Measurements from ENCODE around the gene ROBO4. TPM values are rescaled to one million over a fixed set of nuclear protein-coding genes. Genes with fewer than 3 reads are reported as not detected.

The ROBO4 gene
- total and polyA plus RNA-seq, 9 of the 15 experiments (the other 6 are each of a cell fraction or from before 2014, with no cell fraction given) = not detected

DNA sequence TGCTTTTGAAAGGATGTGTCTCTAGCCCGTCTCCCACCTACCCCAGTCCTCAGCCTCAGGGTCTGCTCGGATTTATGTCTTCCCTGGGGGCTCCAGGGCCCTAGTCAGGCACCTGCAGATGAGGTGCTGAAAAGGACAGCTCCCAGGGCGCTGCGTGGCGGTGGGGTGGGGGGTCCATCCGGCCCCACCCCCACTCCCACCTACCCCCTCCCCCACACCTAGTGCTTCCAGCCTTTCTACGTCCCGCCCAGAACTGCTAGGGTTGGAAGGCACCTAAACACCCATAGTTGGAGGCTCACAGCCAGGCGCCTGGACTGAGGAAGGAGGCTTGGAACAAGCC is 33.9 kb downstream of the ROBO4 start (continued):
- TF ChIP-seq, protein P1, sequence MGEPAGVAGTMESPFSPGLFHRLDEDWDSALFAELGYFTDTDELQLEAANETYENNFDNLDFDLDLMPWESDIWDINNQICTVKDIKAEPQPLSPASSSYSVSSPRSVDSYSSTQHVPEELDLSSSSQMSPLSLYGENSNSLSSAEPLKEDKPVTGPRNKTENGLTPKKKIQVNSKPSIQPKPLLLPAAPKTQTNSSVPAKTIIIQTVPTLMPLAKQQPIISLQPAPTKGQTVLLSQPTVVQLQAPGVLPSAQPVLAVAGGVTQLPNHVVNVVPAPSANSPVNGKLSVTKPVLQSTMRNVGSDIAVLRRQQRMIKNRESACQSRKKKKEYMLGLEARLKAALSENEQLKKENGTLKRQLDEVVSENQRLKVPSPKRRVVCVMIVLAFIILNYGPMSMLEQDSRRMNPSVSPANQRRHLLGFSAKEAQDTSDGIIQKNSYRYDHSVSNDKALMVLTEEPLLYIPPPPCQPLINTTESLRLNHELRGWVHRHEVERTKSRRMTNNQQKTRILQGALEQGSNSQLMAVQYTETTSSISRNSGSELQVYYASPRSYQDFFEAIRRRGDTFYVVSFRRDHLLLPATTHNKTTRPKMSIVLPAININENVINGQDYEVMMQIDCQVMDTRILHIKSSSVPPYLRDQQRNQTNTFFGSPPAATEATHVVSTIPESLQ (CRISPR knock-in tag; IDR thresholded peaks at IDR 0.05) = no peak

DNA sequence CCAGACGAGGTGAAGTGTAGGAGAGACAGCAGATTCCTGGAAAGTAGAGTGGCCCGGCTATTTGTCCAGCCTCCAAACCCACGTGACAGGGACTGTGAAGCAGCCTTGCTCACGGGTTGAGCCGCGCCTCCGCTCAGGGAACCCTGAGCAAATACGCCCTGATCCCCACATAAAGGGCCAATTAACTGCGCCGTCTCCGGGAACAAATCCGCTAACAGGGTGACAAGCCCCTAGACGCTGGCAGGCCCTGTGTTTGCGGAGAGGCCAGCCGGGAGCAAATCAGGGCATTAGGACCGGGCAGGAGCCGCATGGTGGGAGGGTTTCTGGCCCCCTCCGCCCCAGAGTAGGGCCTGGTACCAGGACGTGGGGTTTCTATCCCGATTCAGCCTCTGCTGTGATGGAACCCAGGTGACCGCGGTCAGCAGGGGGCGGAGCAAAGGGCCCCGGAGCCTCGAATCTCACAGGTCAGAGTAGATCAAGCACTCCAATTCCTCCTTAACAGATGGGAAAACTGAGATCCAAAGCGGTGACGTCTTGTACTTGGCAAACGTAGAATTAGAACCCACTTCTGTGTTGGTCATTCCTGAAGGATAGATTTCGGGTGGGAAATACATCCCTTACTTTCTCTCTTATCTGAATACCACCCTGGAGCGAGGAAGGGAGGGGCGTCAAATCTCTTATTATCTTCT is 34.4 kb downstream of the ROBO4 start:
- Histone ChIP-seq H3K9ac (ENCODE audit: insufficient read depth in 1 of 2, low read depth in 2 of 2, low read length in 2 of 2) (no peak overlapping the region; a peak in 1 of 4 replicates), H3K4me2 (ENCODE audit: insufficient read depth, low read length) (no peak overlapping the region), H3K27ac (ENCODE audit: extremely low read depth, low read depth, low read length) (no peak overlapping the region), H3K9me1 (ENCODE audit: control insufficient read depth, insufficient read depth, low read length) (peaks cover 3% of the 10 kb centered on the region), H3K79me2 (ENCODE audit: control insufficient read depth, insufficient read depth, low read length) (no peaks in the 10 kb centered on the region), H3K27me3 (ENCODE audit: control insufficient read depth in 2 of 2, insufficient read depth in 2 of 2, low read length in 2 of 2) (peaks cover 22 to 55% of the 10 kb centered on the region in 2 experiments), H3K4me3 (no peak overlapping the region), H3K4me1 (replicated peaks in 1 of 2; ENCODE audit: control insufficient read depth in 2 of 2, insufficient read depth in 2 of 2, low read length in 2 of 2) (peaks cover 5 to 17% of the 10 kb centered on the region in 2 experiments; a peak in 2 of 5 replicates), H3K9me3 (replicated peaks; ENCODE audit: control insufficient read depth, insufficient read depth, low read depth, low read length) (no peaks in the 10 kb centered on the region), H3K36me3 (ENCODE audit: control insufficient read depth, insufficient read depth, low read length) (no peaks in the 10 kb centered on the region), H2AFZ (ENCODE audit: low read depth, low read length) (no peak overlapping the region), H4K20me1 (replicated peaks; ENCODE audit: control insufficient read depth, insufficient read depth, low read length) (no peaks in the 10 kb centered on the region; the same call in none of the 2 replicates)
- no peak for TF ChIP-seq EP300 (IDR thresholded peaks at IDR 0.05; ENCODE audit: low read length)
- TF ChIP-seq RAD51 (IDR thresholded peaks at IDR 0.05; ENCODE audit: borderline replicate concordance, low read depth) = peak; percentile 57; the same call in 1 of the 2 replicates
- TF ChIP-seq U2AF1 (optimal IDR thresholded peaks at IDR 0.05; ENCODE audit: low read depth, low read length) = no peak
- TF ChIP-seq, protein P2, sequence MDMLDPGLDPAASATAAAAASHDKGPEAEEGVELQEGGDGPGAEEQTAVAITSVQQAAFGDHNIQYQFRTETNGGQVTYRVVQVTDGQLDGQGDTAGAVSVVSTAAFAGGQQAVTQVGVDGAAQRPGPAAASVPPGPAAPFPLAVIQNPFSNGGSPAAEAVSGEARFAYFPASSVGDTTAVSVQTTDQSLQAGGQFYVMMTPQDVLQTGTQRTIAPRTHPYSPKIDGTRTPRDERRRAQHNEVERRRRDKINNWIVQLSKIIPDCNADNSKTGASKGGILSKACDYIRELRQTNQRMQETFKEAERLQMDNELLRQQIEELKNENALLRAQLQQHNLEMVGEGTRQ (CRISPR knock-in tag; IDR thresholded peaks at IDR 0.05) = peak; percentile 71
- TF ChIP-seq, protein P3, sequence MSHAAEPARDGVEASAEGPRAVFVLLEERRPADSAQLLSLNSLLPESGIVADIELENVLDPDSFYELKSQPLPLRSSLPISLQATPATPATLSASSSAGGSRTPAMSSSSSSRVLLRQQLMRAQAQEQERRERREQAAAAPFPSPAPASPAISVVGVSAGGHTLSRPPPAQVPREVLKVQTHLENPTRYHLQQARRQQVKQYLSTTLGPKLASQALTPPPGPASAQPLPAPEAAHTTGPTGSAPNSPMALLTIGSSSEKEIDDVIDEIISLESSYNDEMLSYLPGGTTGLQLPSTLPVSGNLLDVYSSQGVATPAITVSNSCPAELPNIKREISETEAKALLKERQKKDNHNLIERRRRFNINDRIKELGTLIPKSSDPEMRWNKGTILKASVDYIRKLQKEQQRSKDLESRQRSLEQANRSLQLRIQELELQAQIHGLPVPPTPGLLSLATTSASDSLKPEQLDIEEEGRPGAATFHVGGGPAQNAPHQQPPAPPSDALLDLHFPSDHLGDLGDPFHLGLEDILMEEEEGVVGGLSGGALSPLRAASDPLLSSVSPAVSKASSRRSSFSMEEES (CRISPR knock-in tag; IDR thresholded peaks at IDR 0.05) = peak; percentile 38; the same call in 1 of the 2 replicates
- TF ChIP-seq ESRRB (CRISPR knock-in tag; IDR thresholded peaks at IDR 0.05; ENCODE audit: borderline replicate concordance) = no peak
- TF ChIP-seq NBN (IDR thresholded peaks at IDR 0.05; ENCODE audit: low read depth) = no peak
- TF ChIP-seq, protein P4, sequence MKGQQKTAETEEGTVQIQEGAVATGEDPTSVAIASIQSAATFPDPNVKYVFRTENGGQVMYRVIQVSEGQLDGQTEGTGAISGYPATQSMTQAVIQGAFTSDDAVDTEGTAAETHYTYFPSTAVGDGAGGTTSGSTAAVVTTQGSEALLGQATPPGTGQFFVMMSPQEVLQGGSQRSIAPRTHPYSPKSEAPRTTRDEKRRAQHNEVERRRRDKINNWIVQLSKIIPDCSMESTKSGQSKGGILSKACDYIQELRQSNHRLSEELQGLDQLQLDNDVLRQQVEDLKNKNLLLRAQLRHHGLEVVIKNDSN (CRISPR knock-in tag; IDR thresholded peaks at IDR 0.05) = peak; percentile 39; the same call in 1 of the 2 replicates
- TF ChIP-seq POLR3G (IDR thresholded peaks at IDR 0.05; ENCODE audit: extremely low read depth, insufficient read length, insufficient replicate concordance) = no peak
- no peak for FAIRE-seq
- CTCF ChIA-PET (ENCODE audit: low intra/inter-chr PET ratio) = interaction anchor here (1.1 kb wide), 1 partner anchor 219 kb away, joined by 3 read pairs; no protein-coding TSS in a partner anchor
- in situ Hi-C loops (cut with MboI) = loop anchor here (25.0 kb wide), 1 partner anchor 801 kb away; no protein-coding TSS in a partner anchor
- BruUV-seq (replicated peaks) = no TSS peak
- intact Hi-C loops (cut with micrococcal nuclease) = loop anchor here (10.0 kb wide), 1 partner anchor 798 kb away; no protein-coding TSS in a partner anchor
- POLR2A ChIA-PET = no interaction called here
- peak; percentile 26; the same call in 1 of the 3 replicates for ATAC-seq
- 6% methylated on average over 30 of the region's 31 CpGs for WGBS (ENCODE audit: insufficient coverage, low coverage, missing lambda C conversion rate)
- no peak for DNase-seq (ENCODE audit: extremely low read depth in 1 of 4, low spot score in 3 of 4)

Measured in K562 (cell line).